Measurements from ENCODE around the gene PROSER1. TPM values are rescaled to one million over a fixed set of nuclear protein-coding genes. Genes with fewer than 3 reads are reported as not detected.
A peak's percentile ranks its signal among the peaks of the same experiment; 100 is the strongest.
"Not testable (repeated sequence)": the region's sequence is repeated elsewhere in the genome, so short reads cannot be mapped to it uniquely, and the experiment has no call there.

The PROSER1 gene
- 17.5 TPM for total RNA-seq
- long read RNA-seq, partial matches to known transcripts: 1 of 3 reads
- long read RNA-seq, other reads (novel, unspliced or antisense): 2 of 3 reads

- DNase-seq (ENCODE audit: low spot score): peak; percentile 89
- intact Hi-C loops (cut with DNase I): loop anchor here (5.0 kb wide), 1 partner anchor 474 kb away; no protein-coding TSS in a partner anchor
These were observed at the start of gene PROSER1, which contains the start of gene NHLRC3 for GRCh38 chr13:39037880-39038568. Gene PROSER1, minus strand, starts transcription at chr13:39038089. Its CDS starts 847 bp downstream, at chr13:39037242. Gene NHLRC3, plus strand, starts transcription at chr13:39038456. Its CDS starts 184 bp downstream, at chr13:39038640.

GRCh38 chr13:39086251-39086945, 48.5 kb upstream of the PROSER1 start:
- DNase-seq (ENCODE audit: low spot score); intact Hi-C loops (cut with DNase I): not testable (repeated sequence)

GRCh38 chr13:39073983-39074382, 36.1 kb upstream of the PROSER1 start:
- no peak for DNase-seq (ENCODE audit: low spot score)
- intact Hi-C loops (cut with DNase I): no loop called here

- DNase-seq (ENCODE audit: low spot score): no peak
- intact Hi-C loops (cut with DNase I): no loop called here
These were observed 35.0 kb upstream of the PROSER1 start for GRCh38 chr13:39072842-39073241.

- intact Hi-C loops (cut with DNase I): no loop called here
- no peak for DNase-seq (ENCODE audit: low spot score)
These were observed 24.1 kb upstream of the PROSER1 start for GRCh38 chr13:39062004-39062403.

GRCh38 chr13:39058040-39058439, 20.2 kb upstream of the PROSER1 start:
- no peak for DNase-seq (ENCODE audit: low spot score)
- intact Hi-C loops (cut with DNase I): no loop called here

- no peak for DNase-seq (ENCODE audit: low spot score)
- intact Hi-C loops (cut with DNase I): no loop called here
These were observed 18.1 kb upstream of the PROSER1 start for GRCh38 chr13:39056018-39056417.

- intact Hi-C loops (cut with DNase I): loop anchor here (5.0 kb wide), 4 partner anchors 88 to 623 kb away; no protein-coding TSS in a partner anchor
- no peak for DNase-seq (ENCODE audit: low spot score)
These were observed 16.2 kb upstream of the PROSER1 start for GRCh38 chr13:39054112-39054511.

- DNase-seq (ENCODE audit: low spot score): no peak
- intact Hi-C loops (cut with DNase I): loop anchor here (5.0 kb wide), 4 partner anchors 89 to 624 kb away; no protein-coding TSS in a partner anchor
These were observed 15.1 kb upstream of the PROSER1 start for GRCh38 chr13:39052944-39053343.

GRCh38 chr13:39051157-39051556, 13.3 kb upstream of the PROSER1 start:
- intact Hi-C loops (cut with DNase I): loop anchor here (5.0 kb wide), 4 partner anchors 91 to 626 kb away; no protein-coding TSS in a partner anchor
- no peak for DNase-seq (ENCODE audit: low spot score)

- DNase-seq (ENCODE audit: low spot score): no peak
- intact Hi-C loops (cut with DNase I): no loop called here
These were observed 11.4 kb upstream of the PROSER1 start for GRCh38 chr13:39049274-39049673.

- no peak for DNase-seq (ENCODE audit: low spot score)
- intact Hi-C loops (cut with DNase I): no loop called here
These were observed 10.9 kb upstream of the PROSER1 start for GRCh38 chr13:39048806-39049205.

GRCh38 chr13:39047560-39047959, 9.7 kb upstream of the PROSER1 start:
- no peak for DNase-seq (ENCODE audit: low spot score)
- intact Hi-C loops (cut with DNase I): no loop called here

- DNase-seq (ENCODE audit: low spot score): no peak
- intact Hi-C loops (cut with DNase I): no loop called here
These were observed 6.6 kb upstream of the PROSER1 start for GRCh38 chr13:39044536-39044935.

GRCh38 chr13:39040206-39040605, 2.3 kb upstream of the PROSER1 start:
- no peak for DNase-seq (ENCODE audit: low spot score)
- intact Hi-C loops (cut with DNase I): no loop called here

GRCh38 chr13:39039041-39039440, 1.2 kb upstream of the PROSER1 start:
- intact Hi-C loops (cut with DNase I): loop anchor here (5.0 kb wide), 1 partner anchor 473 kb away; no protein-coding TSS in a partner anchor
- no peak for DNase-seq (ENCODE audit: low spot score)

GRCh38 chr13:39038569-39039030, 711 bp upstream of the PROSER1 start:
- intact Hi-C loops (cut with DNase I): loop anchor here (5.0 kb wide), 1 partner anchor 474 kb away; no protein-coding TSS in a partner anchor
- no peak for DNase-seq (ENCODE audit: low spot score)

GRCh38 chr13:39037410-39037879, 444 bp downstream of the PROSER1 start:
- intact Hi-C loops (cut with DNase I): loop anchor here (5.0 kb wide), 1 partner anchor 475 kb away; no protein-coding TSS in a partner anchor
- no peak for DNase-seq (ENCODE audit: low spot score)

- intact Hi-C loops (cut with DNase I): loop anchor here (5.0 kb wide), 1 partner anchor 476 kb away; no protein-coding TSS in a partner anchor
- no peak for DNase-seq (ENCODE audit: low spot score)
These were observed 1.7 kb downstream of the PROSER1 start for GRCh38 chr13:39036212-39036611.

- intact Hi-C loops (cut with DNase I): loop anchor here (5.0 kb wide), 1 partner anchor 477 kb away; no protein-coding TSS in a partner anchor
- DNase-seq (ENCODE audit: low spot score): no peak
These were observed 2.1 kb downstream of the PROSER1 start for GRCh38 chr13:39035799-39036198.
